WERI-Rb-1 (cell line): Measurements from ENCODE around the gene DDAH2.

Experiments used
- DNase-seq: peaks from one replicate; pipeline ENCODE4 v3.0.0-alpha.2; 2020
- H3K27ac ChIP-seq: fragments of 250-450 bp; sonication (Bioruptor Pico); 2 replicates; pipeline ENCODE4 v1.5.1; 2020; ENCODE audit warnings: mild to moderate bottlenecking, moderate library complexity
- H3K27me3 ChIP-seq: fragments of 250-450 bp; sonication (Bioruptor Pico); 2 replicates; pipeline ENCODE4 v1.5.1; 2021; ENCODE audit warnings: mild to moderate bottlenecking, low read depth, moderate library complexity; ENCODE audit not compliant: insufficient read depth, severe bottlenecking
- H3K36me3 ChIP-seq: fragments of 250-450 bp; sonication (Bioruptor Pico); 2 replicates; pipeline ENCODE4 v1.5.1; 2020; ENCODE audit warnings: mild to moderate bottlenecking, moderate library complexity
- H3K4me3 ChIP-seq: 2 replicates; pipeline ENCODE4 v1.5.1; 2011; ENCODE audit warnings: low read depth, mild to moderate bottlenecking, control low read depth, low read length
- H3K9me3 ChIP-seq: fragments of 250-450 bp; sonication (Bioruptor Pico); 2 replicates; pipeline ENCODE4 v1.5.1; 2021; ENCODE audit warnings: mild to moderate bottlenecking, moderate library complexity; ENCODE audit not compliant: severe bottlenecking
- TF ChIP-seq, protein P1 (sequence below): IDR thresholded peaks from 2 replicates; pipeline ENCODE4 v1.5.1; 2011; ENCODE audit warnings: low read depth, mild to moderate bottlenecking, control low read depth, inconsistent platforms, low read length

Gene DDAH2

DNA sequence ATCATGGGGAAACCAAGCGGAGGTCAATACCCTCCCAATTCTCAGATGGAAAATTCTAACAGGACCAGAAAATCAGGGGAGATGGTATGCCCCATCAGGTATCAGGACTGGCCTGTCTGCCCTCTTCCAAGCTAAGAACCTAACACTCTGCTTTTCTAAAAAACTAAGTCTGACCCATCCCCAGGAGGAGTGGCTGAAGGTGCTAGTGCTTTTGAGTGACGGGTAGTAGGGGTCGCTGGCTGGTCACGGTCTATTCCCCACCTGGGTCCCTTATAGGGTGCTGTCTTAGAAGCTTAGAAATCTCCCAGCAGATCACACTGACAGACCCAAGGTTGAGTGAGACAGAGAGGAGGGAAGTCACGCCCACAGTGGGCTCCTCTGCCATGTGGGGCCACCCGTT is 35.6 kb downstream of the DDAH2 start:
- H3K27me3 ChIP-seq = no peaks in the 10 kb centered on the region
- DNase-seq = no peak
- H3K36me3 ChIP-seq = peaks cover 76% of the 10 kb centered on the region
- no peaks in the 10 kb centered on the region for H3K9me3 ChIP-seq
- no peak overlapping the region for H3K4me3 ChIP-seq
- H3K27ac ChIP-seq = no peak overlapping the region
- TF ChIP-seq, protein P1, sequence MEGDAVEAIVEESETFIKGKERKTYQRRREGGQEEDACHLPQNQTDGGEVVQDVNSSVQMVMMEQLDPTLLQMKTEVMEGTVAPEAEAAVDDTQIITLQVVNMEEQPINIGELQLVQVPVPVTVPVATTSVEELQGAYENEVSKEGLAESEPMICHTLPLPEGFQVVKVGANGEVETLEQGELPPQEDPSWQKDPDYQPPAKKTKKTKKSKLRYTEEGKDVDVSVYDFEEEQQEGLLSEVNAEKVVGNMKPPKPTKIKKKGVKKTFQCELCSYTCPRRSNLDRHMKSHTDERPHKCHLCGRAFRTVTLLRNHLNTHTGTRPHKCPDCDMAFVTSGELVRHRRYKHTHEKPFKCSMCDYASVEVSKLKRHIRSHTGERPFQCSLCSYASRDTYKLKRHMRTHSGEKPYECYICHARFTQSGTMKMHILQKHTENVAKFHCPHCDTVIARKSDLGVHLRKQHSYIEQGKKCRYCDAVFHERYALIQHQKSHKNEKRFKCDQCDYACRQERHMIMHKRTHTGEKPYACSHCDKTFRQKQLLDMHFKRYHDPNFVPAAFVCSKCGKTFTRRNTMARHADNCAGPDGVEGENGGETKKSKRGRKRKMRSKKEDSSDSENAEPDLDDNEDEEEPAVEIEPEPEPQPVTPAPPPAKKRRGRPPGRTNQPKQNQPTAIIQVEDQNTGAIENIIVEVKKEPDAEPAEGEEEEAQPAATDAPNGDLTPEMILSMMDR = no peak

- Histone ChIP-seq H3K4me3 (no peak overlapping the region), H3K9me3 (no peaks in the 10 kb centered on the region), H3K27ac (no peak overlapping the region), H3K36me3 (peaks cover 79% of the 10 kb centered on the region), H3K27me3 (no peaks in the 10 kb centered on the region)
- DNase-seq = no peak
- TF ChIP-seq, protein P1 = no peak
These were observed 36.2 kb downstream of the DDAH2 start for GRCh38 chr6:31692886-31693285.

GRCh38 chr6:31692353-31692752 is 36.7 kb downstream of the DDAH2 start:
- no peak overlapping the region for H3K4me3 ChIP-seq
- H3K27ac ChIP-seq = no peak overlapping the region
- no peak for DNase-seq
- H3K36me3 ChIP-seq = peaks cover 79% of the 10 kb centered on the region
- no peaks in the 10 kb centered on the region for H3K9me3 ChIP-seq
- H3K27me3 ChIP-seq = no peaks in the 10 kb centered on the region
- TF ChIP-seq, protein P1 = no peak

GRCh38 chr6:31691564-31692108 is 37.5 kb downstream of the DDAH2 start:
- Histone ChIP-seq H3K4me3 (no peak overlapping the region), H3K27me3 (no peaks in the 10 kb centered on the region), H3K36me3 (peaks cover 82% of the 10 kb centered on the region), H3K27ac (no peak overlapping the region), H3K9me3 (no peaks in the 10 kb centered on the region)
- no peak for DNase-seq
- TF ChIP-seq, protein P1 = no peak

GRCh38 chr6:31691078-31691463 is 38.0 kb downstream of the DDAH2 start:
- H3K27ac ChIP-seq = no peak overlapping the region
- no peaks in the 10 kb centered on the region for H3K9me3 ChIP-seq
- no peaks in the 10 kb centered on the region for H3K27me3 ChIP-seq
- H3K36me3 ChIP-seq = peaks cover 82% of the 10 kb centered on the region
- H3K4me3 ChIP-seq = no peak overlapping the region
- DNase-seq = no peak
- TF ChIP-seq, protein P1 = no peak
